Loucy (cell line): ENCODE data around the gene GRIN2A.

Experiments
- H2AFZ ChIP-seq: fragments of 200-600 bp; sonication (generic); 2 replicates; pipeline ENCODE4 v1.6.0; 2016; ENCODE audit warnings: antibody characterized with exemption, mild to moderate bottlenecking, low read length, moderate library complexity
- H3F3A ChIP-seq: fragments of 200-600 bp; 2 replicates; pipeline ENCODE4 v1.6.0; 2016; ENCODE audit warnings: antibody characterized with exemption, low read depth, mild to moderate bottlenecking
- H3K27me3 ChIP-seq: fragments of 200-600 bp; sonication (generic); 2 replicates; pipeline ENCODE4 v1.6.1; 2014; ENCODE audit warnings: low read length, mild to moderate bottlenecking; ENCODE audit not compliant: insufficient read depth, poor library complexity, severe bottlenecking
- H3K36me3 ChIP-seq: fragments of 200-600 bp; sonication (generic); 2 replicates; pipeline ENCODE4 v1.6.1; 2016; ENCODE audit warnings: low read length; ENCODE audit not compliant: insufficient read depth
- H3K4me1 ChIP-seq: fragments of 200-600 bp; sonication (generic); 2 replicates; pipeline ENCODE4 v1.5.1; 2014; ENCODE audit warnings: low read length, mild to moderate bottlenecking; ENCODE audit not compliant: insufficient read depth, poor library complexity, severe bottlenecking
- H3K4me2 ChIP-seq: fragments of 200-600 bp; sonication (generic); 2 replicates; pipeline ENCODE4 v1.6.0; 2014; ENCODE audit warnings: antibody characterized with exemption, low read length, low read depth, mild to moderate bottlenecking; ENCODE audit not compliant: poor library complexity, severe bottlenecking
- H3K4me3 ChIP-seq: fragments of 200-600 bp; sonication (generic); 2 replicates; pipeline ENCODE4 v1.5.1; 2014; ENCODE audit warnings: low read length, mild to moderate bottlenecking, mixed read lengths; ENCODE audit not compliant: poor library complexity, severe bottlenecking
- H3K79me2 ChIP-seq: fragments of 200-600 bp; sonication (generic); 2 replicates; pipeline ENCODE4 v1.6.1; 2014; ENCODE audit warnings: low read length; ENCODE audit not compliant: insufficient read depth
- H3K9ac ChIP-seq: fragments of 200-600 bp; sonication (generic); 2 replicates; pipeline ENCODE4 v1.6.0; 2014; ENCODE audit warnings: mild to moderate bottlenecking, low read depth, low read length, moderate library complexity; ENCODE audit not compliant: poor library complexity, severe bottlenecking
- H3K9me2 ChIP-seq: fragments of 200-600 bp; sonication (generic); replicated peaks from 2 replicates; pipeline ENCODE4 v1.6.1; 2016; ENCODE audit warnings: low read depth, low read length, mixed read lengths
- H3K9me3 ChIP-seq: fragments of 200-600 bp; sonication (generic); 2 replicates; pipeline ENCODE4 v1.6.1; 2014; ENCODE audit warnings: mild to moderate bottlenecking, antibody characterized with exemption, low read length, low read depth; ENCODE audit not compliant: insufficient read depth
- H4K20me1 ChIP-seq: fragments of 200-600 bp; sonication (generic); 2 replicates; pipeline ENCODE4 v1.6.0; 2014; ENCODE audit warnings: antibody characterized with exemption, low read length, mild to moderate bottlenecking; ENCODE audit not compliant: insufficient read depth, poor library complexity, severe bottlenecking
- CTCF ChIP-seq: fragments of 200-600 bp; sonication (generic); conservative IDR thresholded peaks from 2 replicates; pipeline ENCODE4 v1.5.1; 2014; ENCODE audit warnings: mild to moderate bottlenecking, antibody characterized with exemption, low read length
- EZH2phosphoT487 ChIP-seq: fragments of 200-600 bp; IDR thresholded peaks from 2 replicates; pipeline ENCODE4 v1.6.1; 2018; ENCODE audit warnings: antibody characterized with exemption, mild to moderate bottlenecking, moderate library complexity, borderline replicate concordance

Gene GRIN2A

GRCh38 chr16:10080051-10080772 lies 102.0 kb downstream of the GRIN2A start:
- Histone ChIP-seq H3K9me3 (no peaks in the 10 kb centered on the region), H3K4me1 (no peaks in the 10 kb centered on the region), H3K27me3 (no peaks in the 10 kb centered on the region), H3K9ac (no peak overlapping the region), H4K20me1 (no peaks in the 10 kb centered on the region), H3F3A (no peaks in the 10 kb centered on the region), H3K9me2 (no peaks in the 10 kb centered on the region), H3K4me2 (no peak overlapping the region), H2AFZ (no peak overlapping the region), H3K4me3 (no peak overlapping the region), H3K36me3 (no peaks in the 10 kb centered on the region), H3K79me2 (no peaks in the 10 kb centered on the region)
- TF ChIP-seq EZH2phosphoT487 (no peak), CTCF (no peak)

- TF ChIP-seq EZH2phosphoT487 (no peak), CTCF (no peak)
Observed at GRCh38 chr16:10078541-10078949, 103.7 kb downstream of the GRIN2A start.

GRCh38 chr16:10077861-10078260 lies 104.4 kb downstream of the GRIN2A start:
- Histone ChIP-seq H3K9me2 (no peaks in the 10 kb centered on the region), H3K9ac (no peak overlapping the region), H3K9me3 (no peaks in the 10 kb centered on the region), H3K4me2 (no peak overlapping the region), H2AFZ (no peak overlapping the region), H3F3A (no peaks in the 10 kb centered on the region), H3K4me1 (no peaks in the 10 kb centered on the region), H3K4me3 (no peak overlapping the region), H3K79me2 (no peaks in the 10 kb centered on the region), H4K20me1 (no peaks in the 10 kb centered on the region), H3K36me3 (no peaks in the 10 kb centered on the region), H3K27me3 (no peaks in the 10 kb centered on the region)
- no peak for TF ChIP-seq CTCF
- TF ChIP-seq EZH2phosphoT487 = no peak

More at GRCh38 chr16:10078541-10078949, 103.7 kb downstream of the GRIN2A start:
- no peaks in the 10 kb centered on the region for H3K36me3 ChIP-seq
- no peaks in the 10 kb centered on the region for H3K79me2 ChIP-seq
- no peak overlapping the region for H3K4me3 ChIP-seq
- H3K9me2 ChIP-seq = no peaks in the 10 kb centered on the region
- H4K20me1 ChIP-seq = no peaks in the 10 kb centered on the region
- no peak overlapping the region for H3K9ac ChIP-seq
- no peaks in the 10 kb centered on the region for H3F3A ChIP-seq
- H3K27me3 ChIP-seq = no peaks in the 10 kb centered on the region
- no peaks in the 10 kb centered on the region for H3K9me3 ChIP-seq
- no peaks in the 10 kb centered on the region for H3K4me1 ChIP-seq
- no peak overlapping the region for H2AFZ ChIP-seq
- H3K4me2 ChIP-seq = no peak overlapping the region
